ENCODE results near the gene JARID2. TPM values are rescaled to one million over a fixed set of nuclear protein-coding genes. Genes with fewer than 3 reads are reported as not detected.

Gene JARID2
- polyA plus RNA-seq, 1 of the 3 experiments (the other 2 are of a cell fraction): 3.4 TPM

- ChIA-PET POLR2A (interaction anchor here (0.6 to 1.1 kb wide), 2 partner anchors 15 to 141 kb away, joined by 3 read pairs; no protein-coding TSS in a partner anchor), CTCF (interaction anchor here (0.6 to 4.8 kb wide), 46 partner anchors 9 to 1261 kb away, joined by 3 to 56 read pairs (median 4); no protein-coding TSS in a partner anchor)
- Histone ChIP-seq H3K27me3 (ENCODE audit: insufficient read depth) (no peaks in the 10 kb centered on the region), H2AFZ (ENCODE audit: low read depth) (no peak overlapping the region), H3K4me2 (no peak overlapping the region), H3F3A (replicated peaks; ENCODE audit: insufficient read depth) (no peaks in the 10 kb centered on the region), H3K4me1 (ENCODE audit: control insufficient read depth in 1 of 2, insufficient read depth in 2 of 2, low read depth in 1 of 2, low read length in 1 of 2) (peaks cover 12 to 18% of the 10 kb centered on the region in 2 experiments; a peak in 2 of 4 replicates), H3K27ac (ENCODE audit: low read depth in 2 of 2, low read length in 1 of 2) (no peak overlapping the region), H3K9me2 (no peaks in the 10 kb centered on the region), H3K4me3 (ENCODE audit: low read depth in 2 of 2, low read length in 1 of 2) (no peak overlapping the region; a peak in 1 of 4 replicates), H4K20me1 (ENCODE audit: insufficient read depth) (0 out of 2 replicates have a peak, but pooled peaks cover 4% of the 10 kb centered on the region), H3K9me3 (no peaks in the 10 kb centered on the region), H3K9ac (no peak overlapping the region), H3K79me2 (ENCODE audit: insufficient read depth) (peaks cover 3% of the 10 kb centered on the region; the same call in 1 of the 2 replicates), H3K36me3 (replicated peaks in 1 of 2; ENCODE audit: control insufficient read depth in 1 of 2, insufficient read depth in 2 of 2, low read length in 1 of 2) (no peaks in the 10 kb centered on the region)
- 79% methylated on average over 11 of the region's 14 CpGs for WGBS (ENCODE audit: low lambda C conversion rate)
- peak; percentile 75 for DNase-seq
- no peak for TF ChIP-seq TAF1 (IDR thresholded peaks at IDR 0.05; ENCODE audit: borderline replicate concordance, low read depth, low read length)
- peak; percentile 83 for TF ChIP-seq SMC3 (IDR thresholded peaks at IDR 0.05; ENCODE audit: low read depth, low read length)
- TF ChIP-seq, protein P1, sequence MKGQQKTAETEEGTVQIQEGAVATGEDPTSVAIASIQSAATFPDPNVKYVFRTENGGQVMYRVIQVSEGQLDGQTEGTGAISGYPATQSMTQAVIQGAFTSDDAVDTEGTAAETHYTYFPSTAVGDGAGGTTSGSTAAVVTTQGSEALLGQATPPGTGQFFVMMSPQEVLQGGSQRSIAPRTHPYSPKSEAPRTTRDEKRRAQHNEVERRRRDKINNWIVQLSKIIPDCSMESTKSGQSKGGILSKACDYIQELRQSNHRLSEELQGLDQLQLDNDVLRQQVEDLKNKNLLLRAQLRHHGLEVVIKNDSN (IDR thresholded peaks at IDR 0.05; ENCODE audit: borderline replicate concordance, low read depth): no peak
- peak; percentile 80 for TF ChIP-seq CTCF (IDR thresholded peaks at IDR 0.05)
- TF ChIP-seq USF2 (IDR thresholded peaks at IDR 0.05; ENCODE audit: borderline replicate concordance, low read depth, low read length): no peak
- TF ChIP-seq NFIC (IDR thresholded peaks at IDR 0.05; ENCODE audit: borderline replicate concordance): no peak
- TF ChIP-seq RAD21 (IDR thresholded peaks at IDR 0.05; ENCODE audit: low read length): peak; percentile 93
- TF ChIP-seq FOXJ3 (CRISPR knock-in tag; IDR thresholded peaks at IDR 0.05): no peak
These were observed 144.2 kb downstream of the JARID2 start for GRCh38 chr6:15389765-15390723.

- Histone ChIP-seq H3K9me3 (no peaks in the 10 kb centered on the region), H3K27ac (ENCODE audit: low read depth in 2 of 2, low read length in 1 of 2) (no peak overlapping the region), H3K9ac (no peak overlapping the region), H2AFZ (ENCODE audit: low read depth) (no peak overlapping the region), H3K4me1 (ENCODE audit: control insufficient read depth in 1 of 2, insufficient read depth in 2 of 2, low read depth in 1 of 2, low read length in 1 of 2) (peaks cover 12% of the 10 kb centered on the region in 2 experiments; a peak in 2 of 4 replicates), H4K20me1 (ENCODE audit: insufficient read depth) (0 out of 2 replicates have a peak, but pooled peaks cover 4% of the 10 kb centered on the region), H3F3A (replicated peaks; ENCODE audit: insufficient read depth) (no peaks in the 10 kb centered on the region), H3K27me3 (ENCODE audit: insufficient read depth) (no peaks in the 10 kb centered on the region), H3K9me2 (no peaks in the 10 kb centered on the region), H3K79me2 (ENCODE audit: insufficient read depth) (peaks cover 3% of the 10 kb centered on the region), H3K4me2 (no peak overlapping the region), H3K4me3 (ENCODE audit: low read depth in 2 of 2, low read length in 1 of 2) (no peak overlapping the region), H3K36me3 (replicated peaks in 1 of 2; ENCODE audit: control insufficient read depth in 1 of 2, insufficient read depth in 2 of 2, low read length in 1 of 2) (no peaks in the 10 kb centered on the region)
- DNase-seq: no peak
- WGBS (ENCODE audit: low lambda C conversion rate): 87% methylated on average over 1 of the region's 1 CpG
- TF ChIP-seq, protein P2, sequence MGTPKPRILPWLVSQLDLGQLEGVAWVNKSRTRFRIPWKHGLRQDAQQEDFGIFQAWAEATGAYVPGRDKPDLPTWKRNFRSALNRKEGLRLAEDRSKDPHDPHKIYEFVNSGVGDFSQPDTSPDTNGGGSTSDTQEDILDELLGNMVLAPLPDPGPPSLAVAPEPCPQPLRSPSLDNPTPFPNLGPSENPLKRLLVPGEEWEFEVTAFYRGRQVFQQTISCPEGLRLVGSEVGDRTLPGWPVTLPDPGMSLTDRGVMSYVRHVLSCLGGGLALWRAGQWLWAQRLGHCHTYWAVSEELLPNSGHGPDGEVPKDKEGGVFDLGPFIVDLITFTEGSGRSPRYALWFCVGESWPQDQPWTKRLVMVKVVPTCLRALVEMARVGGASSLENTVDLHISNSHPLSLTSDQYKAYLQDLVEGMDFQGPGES (IDR thresholded peaks at IDR 0.05; ENCODE audit: low read depth, low read length): no peak
- TF ChIP-seq FOSL2 (IDR thresholded peaks at IDR 0.05; ENCODE audit: borderline replicate concordance, low read depth) (no peak), RCOR1 (IDR thresholded peaks at IDR 0.05; ENCODE audit: low read length) (no peak), EP300 (IDR thresholded peaks at IDR 0.05; ENCODE audit: borderline replicate concordance in 1 of 2, low read depth in 1 of 2, low read length in 1 of 2) (no peak), TEAD4 (IDR thresholded peaks at IDR 0.05; ENCODE audit: borderline replicate concordance, insufficient read depth) (no peak)
- TF ChIP-seq, protein P1 (IDR thresholded peaks at IDR 0.05; ENCODE audit: borderline replicate concordance, low read depth): no peak
- ChIA-PET CTCF (interaction anchor here (0.7 to 4.8 kb wide), 18 partner anchors 9 to 1262 kb away, joined by 3 to 56 read pairs (median 5); no protein-coding TSS in a partner anchor), POLR2A (no interaction called here)
These were observed 145.6 kb downstream of the JARID2 start for GRCh38 chr6:15391500-15391899.

Data from SK-N-SH (cell line).